HuH-7.5 (cell line): Measurements from ENCODE around the gene COL15A1.
"Not testable (repeated sequence)": the region's sequence is repeated elsewhere in the genome, so short reads cannot be mapped to it uniquely, and the experiment has no call there.

Source experiments
- DNase-seq: peaks from one replicate; pipeline ENCODE4 v3.0.0; 2011; ENCODE audit warnings: low spot score

Gene COL15A1

DNA sequence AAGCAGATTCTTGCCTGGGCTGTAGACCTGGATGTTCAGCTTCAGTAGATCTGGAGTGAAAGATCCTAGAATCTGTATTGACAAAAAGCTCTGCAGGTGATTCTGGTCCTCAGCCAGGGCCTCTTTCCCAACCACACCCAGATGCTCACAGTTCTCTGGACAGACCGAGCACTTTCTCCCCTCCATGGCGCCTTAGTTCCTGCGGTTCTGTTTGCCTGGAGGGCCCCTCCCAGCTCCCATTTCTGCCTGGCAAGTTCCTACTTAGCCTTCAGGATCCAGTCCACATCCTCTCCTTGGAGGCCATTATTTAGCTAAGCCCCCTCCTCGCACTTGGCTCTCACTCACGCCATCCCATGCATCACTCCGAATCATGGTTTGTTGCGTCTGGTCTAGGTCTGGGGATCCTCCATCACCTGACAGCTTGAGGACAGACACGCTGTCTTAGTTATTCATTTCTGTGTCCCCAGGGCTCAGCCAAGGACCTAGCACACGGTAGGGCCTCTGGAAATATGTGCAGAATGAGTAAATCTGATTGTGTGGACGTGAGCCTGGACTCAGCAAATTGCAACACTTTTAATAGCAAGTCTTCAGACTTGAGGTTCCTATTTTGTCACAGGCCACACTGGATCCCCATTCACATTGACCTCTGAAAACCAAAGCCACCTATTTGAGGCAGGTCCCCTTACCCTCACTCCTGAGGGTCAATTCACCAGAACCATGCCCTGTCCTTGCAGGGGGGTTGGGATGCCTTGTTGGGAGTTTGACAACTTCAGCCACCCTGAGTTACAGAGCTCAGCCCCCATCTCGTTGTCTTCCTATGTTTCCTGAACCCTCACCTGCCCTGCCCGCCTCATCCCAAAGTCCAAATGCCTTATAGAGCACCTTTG lies 50.7 kb downstream of the COL15A1 start:
- DNase-seq, result no peak

DNA sequence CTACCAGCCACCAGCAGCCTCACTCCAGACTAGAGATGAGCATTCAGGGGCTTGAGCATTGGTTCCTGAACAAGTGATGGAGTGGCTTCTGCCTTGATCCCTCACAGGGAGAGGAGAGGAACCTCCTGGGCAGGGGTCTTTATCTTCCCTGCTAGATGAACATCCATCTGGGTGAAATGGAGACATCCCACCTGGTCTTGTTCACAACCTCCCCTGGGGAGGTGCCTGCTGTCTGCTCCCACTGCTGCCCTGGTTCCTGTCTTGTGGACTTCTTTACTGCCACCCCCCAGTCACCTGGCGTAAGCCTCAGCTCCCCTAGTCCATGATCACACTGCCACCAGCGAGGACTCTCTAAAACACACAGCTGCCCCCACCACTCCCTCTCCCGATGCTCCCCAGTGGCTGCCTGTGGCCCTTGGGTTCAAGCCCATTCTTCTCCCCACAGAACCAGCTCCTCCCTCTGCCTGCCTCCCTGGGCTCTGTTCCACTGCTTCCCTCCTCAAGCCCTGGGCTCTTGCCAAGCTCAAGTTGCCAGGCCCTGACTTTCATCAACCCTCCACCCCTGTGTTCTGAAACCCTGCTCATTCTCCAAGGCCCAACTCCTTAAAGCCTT lies 51.5 kb downstream of the COL15A1 start:
- no peak for DNase-seq

DNA sequence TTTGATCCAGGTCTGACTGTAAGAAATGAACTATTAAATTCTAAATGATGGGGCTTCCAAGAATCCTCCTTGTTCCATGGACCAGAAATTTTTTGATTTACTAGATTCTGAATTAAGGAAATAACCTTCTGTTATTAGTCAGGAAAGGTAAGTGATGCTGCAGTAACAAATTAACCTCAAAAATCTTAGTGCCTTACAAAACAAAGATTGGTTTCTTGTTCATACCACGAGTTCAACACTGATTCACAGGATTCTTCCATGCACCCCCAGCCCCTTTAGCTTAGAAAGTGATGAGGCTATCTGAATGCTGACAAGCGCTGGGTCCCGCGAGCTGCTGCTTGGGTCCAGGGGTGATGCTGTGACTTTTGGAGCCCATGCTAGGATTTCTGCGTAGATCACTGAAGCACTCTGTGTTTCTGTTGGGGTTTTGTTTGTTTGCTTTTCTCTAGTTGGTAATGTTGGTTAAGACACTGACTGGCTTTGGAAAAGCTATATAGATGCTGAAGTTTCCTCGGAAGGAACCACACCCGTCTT lies 52.3 kb downstream of the COL15A1 start:
- no peak for DNase-seq

DNA sequence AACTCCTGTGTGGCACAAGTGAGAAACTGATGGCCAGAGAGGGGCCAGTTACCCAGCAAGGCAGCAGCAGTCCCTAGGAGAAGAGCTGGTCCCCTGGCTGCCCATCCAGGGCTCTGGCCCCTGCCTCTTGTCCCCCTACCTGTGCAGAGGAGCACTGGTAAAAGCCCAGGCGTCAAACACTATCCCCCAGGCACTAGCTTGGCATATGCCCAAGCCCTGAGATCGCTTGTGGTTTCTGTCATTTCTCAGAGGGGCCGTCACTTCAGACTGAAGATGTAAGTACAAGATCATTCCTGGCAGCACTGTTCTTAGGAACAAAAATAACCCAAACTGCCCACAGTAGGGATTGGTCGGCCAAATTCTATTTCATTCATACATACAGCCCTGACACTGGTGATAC lies 53.9 kb downstream of the COL15A1 start:
- DNase-seq, result no peak

DNA sequence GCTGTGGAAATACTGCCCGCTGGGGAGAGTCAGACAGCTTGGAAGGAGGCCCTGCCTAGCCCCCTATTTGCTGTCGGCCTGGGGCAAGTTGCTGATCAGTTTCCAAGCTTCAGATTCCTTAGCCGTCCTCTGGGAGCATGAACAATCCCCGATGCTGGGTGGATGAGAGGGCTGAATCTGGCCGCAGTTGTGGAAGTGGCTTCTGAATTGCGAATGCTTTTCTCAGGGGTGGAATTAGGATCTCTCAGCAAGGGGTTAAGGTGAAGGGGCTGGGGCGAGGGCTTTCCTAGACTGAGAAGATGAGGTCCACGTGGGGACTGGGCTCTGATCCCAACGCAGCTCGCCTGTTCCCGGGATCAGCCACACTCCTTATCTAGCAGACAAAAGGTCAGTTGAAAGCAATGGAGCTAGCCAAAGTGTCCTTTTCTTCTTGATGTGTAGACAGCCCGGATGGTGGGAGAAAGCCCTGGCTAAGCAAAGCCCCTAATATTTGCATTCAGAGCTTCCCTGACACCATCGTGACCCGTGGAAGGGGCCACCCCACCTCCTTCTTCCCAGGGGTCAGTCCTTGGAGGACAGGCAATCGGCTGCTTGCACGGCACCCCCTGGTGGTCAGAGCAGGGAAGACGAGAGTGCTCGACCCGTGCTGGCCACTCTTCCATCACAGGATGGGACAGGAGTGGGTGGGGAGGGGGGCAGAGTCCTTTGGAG lies 54.9 kb downstream of the COL15A1 start:
- peak; percentile 82 for DNase-seq

DNA sequence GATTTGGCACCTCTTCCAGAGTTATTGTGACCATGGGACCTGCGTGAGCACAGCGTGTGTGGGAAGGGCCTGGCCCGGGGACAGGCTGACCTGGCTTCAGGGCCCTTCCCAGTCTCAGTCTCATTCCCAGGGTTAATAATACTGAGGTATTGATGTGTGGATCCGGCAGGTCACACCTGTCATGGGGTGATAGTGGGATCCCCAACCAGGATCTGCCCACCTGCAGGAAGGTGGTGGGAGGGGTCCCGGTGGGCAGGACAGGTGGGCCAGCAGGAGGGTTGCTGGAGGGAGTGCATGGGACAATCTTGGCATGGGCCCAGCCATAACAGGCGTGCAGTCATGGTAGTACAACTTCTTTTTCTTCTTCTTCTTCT lies 55.4 kb downstream of the COL15A1 start:
- DNase-seq, result no peak

DNA sequence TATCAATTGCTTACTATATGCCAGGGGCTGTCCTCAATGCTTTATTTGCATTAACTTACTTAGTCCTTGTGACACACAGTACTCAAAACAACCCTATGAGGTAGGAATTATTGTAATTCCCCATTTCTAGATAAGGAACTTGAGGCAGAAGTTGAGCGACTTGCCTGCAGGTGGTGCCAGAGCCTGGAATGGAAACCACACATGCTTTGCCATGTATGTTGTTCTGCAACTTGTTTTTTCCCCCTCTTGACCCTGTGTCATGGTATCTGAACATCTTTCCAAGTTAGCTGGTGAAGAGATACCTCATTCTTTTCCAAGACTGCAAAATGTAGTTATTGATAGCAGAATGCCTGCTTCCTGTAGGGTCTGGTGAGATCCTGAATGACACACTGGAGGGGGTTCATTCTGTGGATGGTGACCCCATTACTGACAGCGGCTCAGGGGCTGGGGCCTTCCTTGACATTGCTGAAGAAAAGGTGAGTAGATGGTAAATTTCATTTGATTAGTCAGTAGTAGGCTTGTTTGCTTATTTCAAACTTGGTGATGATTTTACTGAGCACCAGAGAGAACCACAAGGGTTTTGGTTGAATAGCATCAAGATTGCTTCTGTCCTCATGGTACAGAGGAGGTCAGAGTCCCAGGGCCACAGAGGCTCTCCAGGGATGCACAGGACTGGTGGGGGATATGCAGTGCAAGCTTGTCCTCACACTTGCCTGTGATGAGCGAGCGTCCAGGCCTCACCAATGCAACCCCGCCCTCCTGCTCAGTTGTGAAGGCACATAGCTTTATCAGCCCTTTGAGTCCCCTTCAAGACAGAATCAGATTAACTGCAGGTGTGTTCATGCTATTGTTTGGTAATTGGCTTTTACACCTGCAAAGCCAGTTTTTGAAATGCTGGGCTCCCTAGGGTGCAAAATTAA lies 57.0 kb downstream of the COL15A1 start:
- DNase-seq, result no peak

DNA sequence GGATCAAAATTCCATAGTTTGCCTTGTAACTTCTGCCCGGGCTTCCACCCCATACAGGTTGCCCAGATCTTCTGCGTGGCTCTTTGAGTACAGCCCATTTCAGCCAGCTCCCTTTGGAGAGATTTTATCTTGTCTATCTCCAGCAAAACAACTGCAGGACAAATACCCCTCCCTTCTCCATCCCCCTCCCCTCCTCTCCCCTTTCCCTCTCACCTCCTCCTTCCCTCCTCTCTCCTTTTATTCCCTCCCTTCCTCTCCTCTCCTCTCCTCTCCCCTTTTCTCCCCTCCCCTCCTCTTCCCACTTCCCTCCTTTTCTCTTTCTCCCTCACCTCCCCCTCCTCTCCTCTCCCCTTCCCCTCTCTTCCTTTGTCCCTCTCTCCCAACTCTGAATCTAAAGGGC lies 58.2 kb downstream of the COL15A1 start:
- DNase-seq, result no peak

DNA sequence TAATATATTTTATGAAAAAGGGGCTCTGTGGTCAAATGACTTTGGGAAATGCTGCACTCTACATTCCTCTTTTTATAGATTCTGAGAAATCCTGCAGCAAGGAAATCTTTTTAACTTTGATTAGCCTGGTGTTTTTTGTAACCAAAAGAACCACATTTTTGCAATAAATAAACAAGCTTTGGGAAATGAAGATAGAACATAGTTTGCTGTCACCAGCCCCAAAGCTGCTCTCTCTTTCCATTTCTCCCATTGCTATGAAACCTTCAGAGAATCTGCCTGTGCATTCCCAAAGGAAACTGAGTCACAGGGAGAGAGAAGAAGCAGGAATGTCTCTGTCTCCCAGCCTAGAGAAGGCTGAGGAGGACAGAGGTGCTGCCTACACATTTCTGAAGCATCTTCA lies 59.0 kb downstream of the COL15A1 start:
- no peak for DNase-seq

DNA sequence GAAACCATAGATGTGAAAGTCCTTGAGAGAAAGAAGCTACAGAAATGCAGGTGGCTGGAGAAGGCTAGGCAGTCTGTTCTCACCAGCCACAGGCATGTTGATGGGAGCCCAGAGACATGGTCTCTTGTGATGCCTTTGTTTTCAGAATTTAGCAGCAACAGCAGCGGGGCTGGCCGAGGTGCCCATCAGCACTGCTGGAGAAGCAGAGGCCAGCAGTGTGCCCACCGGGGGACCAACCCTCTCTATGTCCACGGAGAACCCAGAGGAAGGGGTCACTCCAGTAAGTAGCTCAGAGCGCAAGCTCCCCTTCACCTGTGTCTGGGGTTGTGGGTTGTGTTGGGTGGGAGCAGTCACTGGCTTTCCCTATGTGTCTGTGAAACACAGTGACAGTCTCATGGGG lies 59.6 kb downstream of the COL15A1 start:
- no peak for DNase-seq

DNA sequence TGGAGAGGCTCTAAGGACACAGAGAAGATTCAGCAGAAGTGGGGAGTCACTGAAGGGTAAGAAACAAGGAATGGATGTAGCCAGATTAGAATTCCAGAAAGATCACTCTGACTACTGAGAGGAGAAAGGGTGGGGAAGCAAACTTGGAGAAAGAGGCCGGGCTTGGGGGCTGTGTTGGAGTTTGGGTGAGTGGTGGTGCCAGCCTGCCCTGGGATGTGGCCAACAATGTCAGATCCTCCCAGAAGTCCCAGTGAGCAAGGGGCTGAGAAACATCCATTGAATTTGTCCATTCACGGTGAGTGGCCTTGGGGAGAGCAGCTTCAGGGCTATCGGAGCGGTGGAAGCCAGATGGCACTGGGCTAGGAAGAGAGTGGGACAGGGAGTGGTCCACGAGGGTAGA lies 60.4 kb downstream of the COL15A1 start:
- DNase-seq, result no peak

DNA sequence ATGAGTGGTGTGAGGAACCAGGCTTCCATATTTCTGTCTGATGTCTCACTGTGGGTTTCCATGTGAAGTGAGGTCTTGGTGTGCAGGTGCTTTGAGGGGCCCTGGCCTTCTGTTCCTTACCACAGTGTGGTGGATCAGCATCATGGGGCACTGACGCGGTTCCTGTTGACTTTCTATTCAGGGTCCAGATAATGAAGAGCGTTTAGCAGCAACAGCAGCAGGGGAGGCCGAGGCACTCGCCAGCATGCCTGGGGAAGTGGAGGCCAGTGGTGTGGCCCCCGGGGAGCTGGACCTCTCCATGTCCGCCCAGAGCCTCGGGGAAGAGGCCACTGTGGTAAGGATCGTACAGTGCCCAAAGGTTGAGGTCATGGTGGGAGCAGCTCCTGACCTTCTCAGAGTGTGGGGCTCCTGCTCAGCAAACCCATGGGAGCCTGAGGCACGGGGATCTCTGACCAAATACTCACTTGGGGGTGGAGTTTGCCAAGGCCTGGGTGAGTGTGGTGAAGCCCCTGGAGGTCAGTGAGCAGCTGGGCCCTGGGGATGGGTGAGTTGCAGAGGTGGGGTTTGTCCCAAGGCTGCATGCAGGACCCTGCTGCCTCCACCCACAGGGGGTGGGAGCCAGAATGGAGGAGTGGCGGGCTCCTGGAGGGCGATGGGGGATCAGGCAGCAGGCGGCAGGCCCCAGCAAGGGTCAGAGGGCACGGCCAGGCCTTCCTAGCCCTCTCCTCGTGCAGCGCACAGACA lies 61.2 kb downstream of the COL15A1 start:
- DNase-seq, result no peak

DNA sequence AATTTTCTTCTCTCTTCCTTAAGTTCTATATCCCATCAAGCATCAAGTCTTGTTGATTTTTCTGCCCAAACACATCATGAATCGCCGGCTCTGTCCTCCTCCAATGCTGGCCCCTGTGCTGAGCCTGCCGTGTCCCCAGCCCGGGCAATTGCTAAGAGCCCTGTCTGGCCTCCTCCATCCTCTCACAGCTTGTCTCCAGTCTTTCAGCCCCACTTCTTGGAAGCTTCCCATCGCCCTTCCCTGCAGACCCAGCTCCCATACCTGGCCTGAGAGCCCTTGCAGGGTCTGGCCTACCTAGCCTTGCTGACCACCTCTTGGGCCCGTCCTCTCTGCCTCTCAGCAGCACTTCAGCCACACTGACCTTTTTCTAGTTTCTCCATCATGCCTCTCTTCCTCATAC lies 61.9 kb downstream of the COL15A1 start:
- no peak for DNase-seq

DNA sequence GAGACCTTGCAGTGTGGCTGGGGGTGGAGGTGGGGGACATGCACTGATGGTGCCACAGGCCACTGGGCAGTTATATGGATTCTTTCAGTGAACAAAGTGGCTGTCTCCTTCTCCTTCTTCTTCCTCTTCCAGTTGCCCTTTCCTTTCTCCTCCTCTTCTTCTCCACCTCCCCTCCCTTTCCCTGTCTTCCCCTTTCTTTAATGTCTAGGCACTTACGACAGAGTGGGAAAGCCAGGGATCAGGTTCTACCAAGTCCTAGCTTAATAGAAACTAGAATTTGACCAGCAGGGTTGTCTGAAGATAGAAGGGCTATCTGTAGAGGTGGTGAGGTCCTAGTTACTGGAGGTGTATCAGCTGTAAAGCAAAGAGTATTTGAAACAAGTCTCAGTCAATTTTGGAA lies 62.8 kb downstream of the COL15A1 start:
- DNase-seq, result no peak

DNA sequence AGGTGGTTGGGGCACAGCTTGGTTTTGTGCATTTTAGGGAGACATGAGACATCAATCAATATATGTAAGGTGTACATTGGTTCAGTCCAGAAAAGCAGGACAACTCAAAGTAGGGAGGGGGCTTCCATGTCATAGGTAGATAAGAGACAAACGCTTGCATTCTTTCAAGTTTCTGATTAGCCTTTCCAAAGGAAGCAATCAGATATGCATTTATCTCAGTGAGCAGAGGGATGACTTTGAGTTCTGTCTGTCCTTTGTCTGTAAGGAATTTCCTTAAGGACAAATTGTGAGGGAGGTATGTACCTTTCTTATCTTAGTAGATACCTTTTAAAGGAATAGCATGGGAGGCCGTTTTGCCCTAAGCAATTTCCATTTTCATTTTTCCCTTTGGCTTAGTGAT lies 63.3 kb downstream of the COL15A1 start:
- DNase-seq, result no peak

DNA sequence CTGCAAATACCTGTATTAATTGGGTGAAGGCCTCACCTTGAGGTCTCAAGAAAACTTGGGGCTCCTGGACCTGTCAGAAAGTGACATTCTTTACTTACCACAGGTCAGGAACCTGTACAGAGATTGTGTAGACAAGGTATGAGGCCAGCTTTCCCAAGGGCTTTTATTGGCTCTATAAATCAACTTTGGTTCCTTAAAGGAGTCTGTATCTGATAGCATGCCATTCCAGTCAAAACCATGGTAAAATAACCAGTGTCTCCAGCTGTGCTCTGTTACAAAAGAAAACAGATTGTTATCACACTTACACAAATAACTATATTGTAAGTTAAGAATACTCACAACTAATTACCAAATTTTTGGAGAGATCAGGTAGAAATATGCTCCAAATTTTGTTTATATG lies 64.5 kb downstream of the COL15A1 start:
- no peak for DNase-seq

DNA sequence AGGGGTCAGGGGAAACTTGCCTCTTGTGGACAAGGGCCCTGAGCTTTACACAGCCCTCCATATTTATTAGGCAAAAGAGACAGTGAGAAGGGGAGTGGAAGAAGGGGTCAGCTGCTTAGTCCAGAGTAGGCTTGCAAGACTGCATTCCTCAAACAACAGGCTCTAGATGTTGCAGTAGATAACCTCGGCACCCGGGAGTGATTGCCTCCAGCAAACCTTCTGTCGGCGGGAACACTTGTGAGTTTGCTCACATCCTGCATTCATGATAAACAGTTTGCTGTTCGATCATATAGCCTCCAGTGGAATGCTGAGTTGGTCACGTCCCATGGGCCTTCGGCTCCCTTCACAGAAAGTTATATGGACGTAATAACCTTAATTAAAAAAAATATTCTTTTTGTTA lies 66.7 kb downstream of the COL15A1 start:
- DNase-seq, result not testable (repeated sequence)

DNA sequence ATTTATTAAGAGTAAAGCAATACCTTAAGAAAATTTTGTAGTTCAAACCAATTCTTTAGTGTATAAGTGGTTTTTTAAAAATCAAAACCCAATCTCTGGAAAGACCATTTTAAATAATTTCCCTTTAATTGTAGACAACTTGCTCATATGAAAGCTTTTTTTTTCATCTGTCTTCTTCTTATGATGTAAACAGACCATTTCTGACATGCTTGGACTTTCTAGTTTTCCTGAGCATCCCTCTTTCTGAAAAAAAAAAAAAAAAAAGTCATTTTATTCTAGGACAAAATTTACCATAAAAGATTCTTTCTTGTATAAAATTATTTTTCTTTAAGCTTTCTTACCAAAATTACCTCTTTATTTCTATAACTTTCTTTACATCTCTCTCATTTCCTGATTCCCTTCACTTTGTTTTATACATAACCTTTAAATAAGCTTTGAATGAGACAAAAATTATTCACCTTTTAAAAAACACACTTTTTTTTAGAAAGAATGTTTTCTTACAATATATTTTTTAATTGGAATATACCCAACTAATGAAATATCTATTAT lies 67.5 kb downstream of the COL15A1 start:
- no peak for DNase-seq

DNA sequence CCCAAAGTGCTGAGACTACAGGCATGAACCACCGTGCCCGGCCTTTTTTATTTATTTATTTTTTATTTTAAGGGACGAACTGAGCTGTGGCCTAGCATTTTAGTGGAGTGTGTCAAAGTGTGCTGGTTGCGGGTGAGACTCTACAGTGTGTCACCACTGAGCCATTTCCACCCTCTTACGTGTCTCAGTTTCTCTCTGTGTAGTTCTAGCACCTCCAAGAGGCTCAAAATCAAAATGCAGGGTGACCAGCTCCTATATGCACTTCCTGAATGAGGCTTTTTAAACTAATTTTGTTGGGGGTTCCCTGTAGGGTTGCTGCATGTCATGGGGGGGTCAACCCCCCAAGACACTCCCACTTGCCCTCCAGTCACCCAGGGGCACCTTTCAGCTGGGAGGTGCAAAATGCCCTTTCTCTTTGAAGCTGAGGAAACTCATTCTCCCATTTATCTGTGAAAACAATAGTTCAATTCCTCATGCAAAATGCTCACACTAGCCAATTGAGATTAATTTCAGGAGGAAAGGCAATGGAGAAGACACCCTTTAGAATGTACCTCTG lies 69.3 kb downstream of the COL15A1 start:
- no peak for DNase-seq

DNA sequence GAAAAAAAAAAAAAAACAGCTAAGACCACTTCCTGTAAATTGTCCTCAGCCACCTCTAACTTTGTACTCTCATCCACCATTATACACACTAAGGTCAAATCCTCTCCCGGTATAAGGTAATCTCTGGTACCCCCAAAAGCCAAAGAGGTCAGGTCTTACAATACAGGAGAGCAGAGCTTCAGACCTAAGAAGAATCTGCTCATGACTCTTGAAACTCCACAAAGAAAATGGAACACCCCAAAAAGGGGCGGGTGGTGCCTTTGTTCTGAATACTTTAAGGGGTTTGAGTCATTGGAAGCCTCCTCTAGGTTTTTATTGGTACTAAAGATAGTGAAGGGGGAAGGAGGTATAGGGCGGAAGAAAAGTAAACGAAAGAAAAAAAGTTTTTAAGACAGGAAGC lies 69.8 kb downstream of the COL15A1 start:
- DNase-seq, result no peak

DNA sequence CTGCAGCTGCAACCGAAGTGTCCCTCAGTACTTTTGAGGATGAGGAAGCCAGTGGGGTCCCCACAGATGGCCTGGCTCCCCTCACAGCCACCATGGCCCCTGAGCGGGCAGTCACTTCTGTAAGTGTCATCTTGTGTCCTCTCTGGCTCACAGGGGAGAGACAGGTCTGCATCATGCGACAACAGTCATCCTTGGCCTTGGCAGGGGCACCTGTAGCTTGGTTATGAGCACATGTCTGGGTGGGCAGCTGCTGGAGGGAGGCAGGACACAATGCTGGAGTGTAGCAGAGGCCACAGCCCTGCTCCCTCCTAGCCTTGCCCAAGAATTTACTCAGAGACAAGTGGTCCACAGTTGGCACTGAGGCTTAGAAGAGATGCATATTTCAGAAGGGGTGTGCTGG lies 71.7 kb downstream of the COL15A1 start:
- DNase-seq, result no peak
